ENCODE data around the gene NDOR1.
"Not testable (repeated sequence)": the region's sequence is repeated elsewhere in the genome, so short reads cannot be mapped to it uniquely, and the experiment has no call there.

NDOR1 gene

DNA sequence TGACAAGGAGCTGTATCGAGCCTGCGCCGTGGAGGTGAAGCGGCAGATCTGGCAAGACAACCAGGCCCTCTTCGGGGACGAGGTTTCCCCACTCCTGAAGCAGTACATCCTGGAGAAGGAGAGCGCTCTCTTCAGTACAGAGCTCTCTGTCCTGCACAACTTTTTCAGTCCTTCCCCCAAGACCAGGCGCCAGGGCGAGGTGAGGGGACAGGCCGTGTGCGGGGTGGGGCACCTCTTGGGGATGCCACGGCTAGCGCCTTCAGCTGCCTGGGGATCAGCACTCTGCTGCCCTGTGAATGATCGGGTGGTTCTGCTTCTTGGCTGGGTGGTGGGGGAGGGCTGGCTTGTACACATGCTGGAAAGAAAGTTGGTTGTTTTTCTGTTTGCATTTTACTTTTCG lies 51.4 kb downstream of the NDOR1 start:
- peaks cover 12% of the 10 kb centered on the region for H3K79me2 ChIP-seq (ENCODE audit: control insufficient read depth, insufficient read depth, low read length, poor library complexity)
- H2AK5ac ChIP-seq (ENCODE audit: low read length), result no peak overlapping the region
- WGBS (ENCODE audit: extremely low coverage, insufficient coverage, insufficient read length), result no CpG with 5 or more reads among the region's 15 CpGs
- H2BK120ac ChIP-seq (ENCODE audit: insufficient read depth, low read length, poor library complexity), result no peak overlapping the region
- no peak overlapping the region for H3K18ac ChIP-seq (ENCODE audit: low read length)
- no peak overlapping the region for H4K91ac ChIP-seq (ENCODE audit: low read depth, low read length)
- H3K4me2 ChIP-seq (ENCODE audit: low read length), result no peak overlapping the region
- peak overlapping the region; percentile 12 for H3K4ac ChIP-seq (ENCODE audit: low read depth, low read length)
- H3K9me3 ChIP-seq (ENCODE audit: insufficient read depth, low read depth, low read length), result no peaks in the 10 kb centered on the region
- H3K9ac ChIP-seq (ENCODE audit: low read length), result no peak overlapping the region
- H2BK12ac ChIP-seq (ENCODE audit: low read length), result no peak overlapping the region
- peaks cover 12% of the 10 kb centered on the region for H3K79me1 ChIP-seq (ENCODE audit: low read length)
- H2AFZ ChIP-seq (ENCODE audit: insufficient read depth, low read length, poor library complexity), result no peak overlapping the region
- no peak for DNase-seq
- H4K12ac ChIP-seq (ENCODE audit: low read depth, low read length), result no peak overlapping the region
- peaks cover 22 to 23% of the 10 kb centered on the region in 2 experiments for H3K36me3 ChIP-seq (ENCODE audit: control insufficient read depth in 1 of 2, insufficient read depth in 2 of 2, low read length in 2 of 2)
- no peak overlapping the region for H4K8ac ChIP-seq (ENCODE audit: low read depth, low read length)
- H3K27me3 ChIP-seq (ENCODE audit: insufficient read depth, low read length), result no peaks in the 10 kb centered on the region
- H3K14ac ChIP-seq (ENCODE audit: low read length), result no peak overlapping the region
- H3K23ac ChIP-seq (ENCODE audit: low read length), result no peak overlapping the region
- no peak overlapping the region for H2BK5ac ChIP-seq (ENCODE audit: low read depth, low read length, poor library complexity)
- peaks cover 14 to 16% of the 10 kb centered on the region in 2 experiments for H3K4me1 ChIP-seq (ENCODE audit: control insufficient read depth in 1 of 2, insufficient read depth in 2 of 2, low read length in 2 of 2)
- no peak overlapping the region for H3K4me3 ChIP-seq (ENCODE audit: low read depth, low read length)
- H3K27ac ChIP-seq (ENCODE audit: low read depth, low read length), result no peak overlapping the region

DNA sequence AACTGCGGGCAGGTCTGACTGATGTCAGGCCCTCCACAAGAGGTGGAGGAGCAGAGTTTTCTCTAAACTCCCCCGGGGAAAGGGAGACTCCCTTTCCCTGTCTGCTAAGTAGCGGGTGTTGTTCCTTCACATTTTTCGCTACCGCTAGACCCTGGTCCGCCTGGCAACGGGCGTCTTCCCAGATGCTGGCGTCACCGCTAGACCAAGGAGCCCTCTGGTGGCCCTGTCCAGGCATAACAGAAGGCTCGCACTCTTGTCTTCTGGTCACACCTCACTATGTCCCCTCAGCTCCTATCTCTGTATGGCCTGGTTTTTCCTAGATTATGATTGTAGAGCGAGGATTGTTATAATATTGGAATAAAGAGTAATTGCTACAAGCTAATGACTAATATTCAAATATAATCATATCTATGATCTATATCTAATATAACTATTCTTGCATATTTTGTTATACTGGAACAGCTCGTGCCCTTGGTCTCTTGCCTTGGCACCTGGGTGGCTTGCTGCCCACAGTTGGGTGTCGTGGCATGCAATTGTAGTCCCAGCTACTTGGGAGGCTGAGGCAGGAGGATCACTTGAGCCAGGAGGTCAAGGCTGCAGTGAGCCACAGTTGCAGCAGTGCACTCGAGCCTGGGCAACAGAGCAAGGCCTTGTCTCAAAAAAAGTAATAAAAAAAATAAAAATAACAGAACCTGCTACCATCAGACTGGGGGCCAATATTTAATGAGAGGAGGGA lies 56.8 kb downstream of the NDOR1 start:
- not testable (repeated sequence) for H3K23ac ChIP-seq (ENCODE audit: low read length); H4K8ac ChIP-seq (ENCODE audit: low read depth, low read length); H3K4me2 ChIP-seq (ENCODE audit: low read length); H3K79me1 ChIP-seq (ENCODE audit: low read length); H3K18ac ChIP-seq (ENCODE audit: low read length); H2BK5ac ChIP-seq (ENCODE audit: low read depth, low read length, poor library complexity); H3K9me3 ChIP-seq (ENCODE audit: insufficient read depth, low read depth, low read length); H3K27ac ChIP-seq (ENCODE audit: low read depth, low read length); H3K27me3 ChIP-seq (ENCODE audit: insufficient read depth, low read length); H3K4me1 ChIP-seq (ENCODE audit: control insufficient read depth in 1 of 2, insufficient read depth in 2 of 2, low read length in 2 of 2); H4K91ac ChIP-seq (ENCODE audit: low read depth, low read length); H2BK120ac ChIP-seq (ENCODE audit: insufficient read depth, low read length, poor library complexity); H3K4me3 ChIP-seq (ENCODE audit: low read depth, low read length); H2BK12ac ChIP-seq (ENCODE audit: low read length); H2AK5ac ChIP-seq (ENCODE audit: low read length); H3K4ac ChIP-seq (ENCODE audit: low read depth, low read length); H3K79me2 ChIP-seq (ENCODE audit: control insufficient read depth, insufficient read depth, low read length, poor library complexity); H4K12ac ChIP-seq (ENCODE audit: low read depth, low read length); H3K9ac ChIP-seq (ENCODE audit: low read length); H2AFZ ChIP-seq (ENCODE audit: insufficient read depth, low read length, poor library complexity); H3K14ac ChIP-seq (ENCODE audit: low read length)
- WGBS (ENCODE audit: extremely low coverage, insufficient coverage, insufficient read length), result no CpG with 5 or more reads among the region's 15 CpGs
- peak in 1 of 2 donors; percentile 46 for DNase-seq
- peaks cover 52 to 53% of the 10 kb centered on the region in 2 experiments for H3K36me3 ChIP-seq (ENCODE audit: control insufficient read depth in 1 of 2, insufficient read depth in 2 of 2, low read length in 2 of 2)

DNA sequence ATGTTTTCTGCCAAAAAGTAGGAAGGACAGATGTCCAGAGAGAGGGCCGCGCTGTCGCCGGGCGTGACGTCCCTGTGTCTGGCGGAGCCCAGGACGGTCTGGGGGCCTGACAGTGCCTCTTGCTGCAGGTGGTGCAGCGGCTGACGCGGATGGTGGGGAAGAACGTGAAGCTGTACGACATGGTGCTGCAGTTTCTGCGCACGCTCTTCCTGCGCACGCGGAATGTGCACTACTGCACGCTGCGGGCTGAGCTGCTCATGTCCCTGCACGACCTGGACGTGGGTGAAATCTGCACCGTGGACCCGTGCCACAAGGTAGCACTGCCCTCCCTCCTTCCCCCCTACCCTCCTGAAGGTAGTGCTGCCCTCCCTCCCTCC lies 57.4 kb downstream of the NDOR1 start:
- H3K4ac ChIP-seq (ENCODE audit: low read depth, low read length), result no peak overlapping the region
- no peaks in the 10 kb centered on the region for H3K27me3 ChIP-seq (ENCODE audit: insufficient read depth, low read length)
- DNase-seq, result no peak
- WGBS (ENCODE audit: extremely low coverage, insufficient coverage, insufficient read length), result no CpG with 5 or more reads among the region's 24 CpGs
- H3K9me3 ChIP-seq (ENCODE audit: insufficient read depth, low read depth, low read length), result no peaks in the 10 kb centered on the region
- no peak overlapping the region for H2AK5ac ChIP-seq (ENCODE audit: low read length)
- no peak overlapping the region for H2BK5ac ChIP-seq (ENCODE audit: low read depth, low read length, poor library complexity)
- H2AFZ ChIP-seq (ENCODE audit: insufficient read depth, low read length, poor library complexity), result no peak overlapping the region
- H3K4me3 ChIP-seq (ENCODE audit: low read depth, low read length), result no peak overlapping the region
- no peak overlapping the region for H4K8ac ChIP-seq (ENCODE audit: low read depth, low read length)
- H3K79me2 ChIP-seq (ENCODE audit: control insufficient read depth, insufficient read depth, low read length, poor library complexity), result no peaks in the 10 kb centered on the region
- no peak overlapping the region for H4K91ac ChIP-seq (ENCODE audit: low read depth, low read length)
- no peak overlapping the region for H4K12ac ChIP-seq (ENCODE audit: low read depth, low read length)
- H3K36me3 ChIP-seq (ENCODE audit: control insufficient read depth in 1 of 2, insufficient read depth in 2 of 2, low read length in 2 of 2), result peaks cover 53 to 58% of the 10 kb centered on the region in 2 experiments
- no peak overlapping the region for H3K27ac ChIP-seq (ENCODE audit: low read depth, low read length)
- H2BK120ac ChIP-seq (ENCODE audit: insufficient read depth, low read length, poor library complexity), result no peak overlapping the region
- no peaks in the 10 kb centered on the region for H3K4me1 ChIP-seq (ENCODE audit: control insufficient read depth in 1 of 2, insufficient read depth in 2 of 2, low read length in 2 of 2)
- no peaks in the 10 kb centered on the region for H3K79me1 ChIP-seq (ENCODE audit: low read length)
- H3K9ac ChIP-seq (ENCODE audit: low read length), result no peak overlapping the region
- no peak overlapping the region for H2BK12ac ChIP-seq (ENCODE audit: low read length)
- H3K14ac ChIP-seq (ENCODE audit: low read length), result no peak overlapping the region
- no peak overlapping the region for H3K4me2 ChIP-seq (ENCODE audit: low read length)
- no peak overlapping the region for H3K23ac ChIP-seq (ENCODE audit: low read length)
- H3K18ac ChIP-seq (ENCODE audit: low read length), result no peak overlapping the region

DNA sequence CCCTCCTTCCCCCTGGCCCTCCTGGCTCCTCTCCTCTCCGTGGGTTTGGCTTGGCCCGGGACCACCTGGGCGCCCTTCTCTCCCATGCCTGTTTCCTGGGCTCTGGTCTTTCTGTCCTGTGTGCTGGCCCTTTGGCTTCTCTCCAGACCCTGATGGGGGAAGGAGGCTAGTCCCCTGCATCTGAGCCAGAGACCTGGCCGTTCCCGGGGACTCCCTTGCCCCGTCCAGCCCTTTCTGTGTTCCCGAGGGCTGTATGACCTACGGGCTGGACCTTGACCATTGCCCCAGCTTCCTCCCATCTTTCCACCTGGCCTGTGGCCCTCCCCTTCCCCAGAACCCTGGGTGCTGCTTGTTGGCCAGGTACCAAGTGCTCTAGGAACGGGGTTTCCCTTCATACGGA lies 58.0 kb downstream of the NDOR1 start:
- Histone ChIP-seq H2BK12ac (ENCODE audit: low read length) (no peak overlapping the region), H2BK120ac (ENCODE audit: insufficient read depth, low read length, poor library complexity) (no peak overlapping the region), H3K9ac (ENCODE audit: low read length) (no peak overlapping the region), H3K4me2 (ENCODE audit: low read length) (no peak overlapping the region), H4K91ac (ENCODE audit: low read depth, low read length) (no peak overlapping the region), H3K9me3 (ENCODE audit: insufficient read depth, low read depth, low read length) (no peaks in the 10 kb centered on the region), H3K79me1 (ENCODE audit: low read length) (no peaks in the 10 kb centered on the region), H3K23ac (ENCODE audit: low read length) (no peak overlapping the region), H4K12ac (ENCODE audit: low read depth, low read length) (peak overlapping the region; percentile 16), H3K4me3 (ENCODE audit: low read depth, low read length) (no peak overlapping the region), H2AK5ac (ENCODE audit: low read length) (no peak overlapping the region), H2AFZ (ENCODE audit: insufficient read depth, low read length, poor library complexity) (no peak overlapping the region), H3K27me3 (ENCODE audit: insufficient read depth, low read length) (no peaks in the 10 kb centered on the region), H3K18ac (ENCODE audit: low read length) (no peak overlapping the region), H3K79me2 (ENCODE audit: control insufficient read depth, insufficient read depth, low read length, poor library complexity) (no peaks in the 10 kb centered on the region), H3K36me3 (ENCODE audit: control insufficient read depth in 1 of 2, insufficient read depth in 2 of 2, low read length in 2 of 2) (peaks cover 53 to 56% of the 10 kb centered on the region in 2 experiments), H3K27ac (ENCODE audit: low read depth, low read length) (no peak overlapping the region), H4K8ac (ENCODE audit: low read depth, low read length) (no peak overlapping the region), H2BK5ac (ENCODE audit: low read depth, low read length, poor library complexity) (no peak overlapping the region), H3K4me1 (ENCODE audit: control insufficient read depth in 1 of 2, insufficient read depth in 2 of 2, low read length in 2 of 2) (no peaks in the 10 kb centered on the region), H3K14ac (ENCODE audit: low read length) (no peak overlapping the region), H3K4ac (ENCODE audit: low read depth, low read length) (no peak overlapping the region)
- no peak for DNase-seq
- WGBS (ENCODE audit: extremely low coverage, insufficient coverage, insufficient read length), result no CpG with 5 or more reads among the region's 10 CpGs

Measured in trophoblast cell (in vitro differentiated cells and primary cell).